Measurements from ENCODE around the gene STK39.

STK39 gene

DNA sequence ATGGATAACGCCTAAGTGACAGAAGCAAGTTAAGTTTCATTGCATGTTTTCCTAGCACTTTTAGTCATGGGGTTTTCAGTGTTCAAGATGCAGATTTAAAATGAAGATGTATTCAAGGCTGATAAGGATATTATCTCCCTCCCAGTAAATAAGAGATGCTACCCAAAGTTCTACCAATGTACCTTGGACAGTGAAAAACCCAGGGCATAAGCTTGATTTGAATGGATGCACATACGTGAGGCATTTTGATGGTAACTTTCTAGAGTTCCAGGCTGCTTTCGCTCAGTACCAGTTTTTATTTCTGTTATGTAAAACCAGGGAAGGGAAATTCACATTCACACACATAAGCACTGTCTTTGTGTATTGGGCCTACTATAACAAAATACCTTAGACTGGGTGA, 90.3 kb downstream of the STK39 start:
- DNase-seq: no peak

DNA sequence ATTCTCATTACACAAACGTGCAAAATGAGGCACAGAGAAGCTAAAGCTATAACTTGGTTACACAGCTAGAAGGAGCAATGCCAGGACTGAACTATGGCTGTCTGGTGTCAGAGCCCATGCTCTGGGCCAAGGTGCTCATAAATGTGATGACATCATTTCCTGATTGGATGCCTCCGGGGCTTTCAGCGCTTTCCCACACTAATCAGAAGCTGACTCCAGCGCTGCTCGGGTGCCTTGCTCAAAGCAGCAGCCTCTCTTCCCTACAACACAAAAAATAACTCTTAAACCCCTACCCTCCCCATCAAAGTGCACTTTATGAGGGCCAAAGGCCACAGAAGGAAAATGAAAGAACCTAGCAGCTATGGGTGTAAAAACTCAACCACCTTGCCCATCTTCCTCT, 90.7 kb downstream of the STK39 start:
- DNase-seq: no peak

DNA sequence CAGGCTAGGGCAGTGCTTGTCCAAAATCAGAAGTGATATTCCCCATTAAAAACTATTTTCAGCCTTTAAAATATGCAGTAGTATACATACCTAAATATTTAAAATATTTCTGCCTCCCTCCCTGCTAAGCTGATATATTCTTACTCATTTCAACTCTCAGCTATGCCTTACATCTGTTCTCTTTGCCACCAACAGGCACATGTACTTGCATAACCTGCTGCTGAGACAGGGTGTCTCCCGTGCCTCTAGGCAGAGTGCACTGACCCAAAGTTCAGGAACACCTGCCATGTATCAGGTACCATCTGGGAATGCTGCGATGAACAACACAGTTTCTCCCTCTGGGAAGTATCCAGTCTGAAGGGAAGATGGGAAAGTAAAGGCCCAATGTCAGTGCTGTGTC, 91.7 kb downstream of the STK39 start:
- no peak for DNase-seq

DNA sequence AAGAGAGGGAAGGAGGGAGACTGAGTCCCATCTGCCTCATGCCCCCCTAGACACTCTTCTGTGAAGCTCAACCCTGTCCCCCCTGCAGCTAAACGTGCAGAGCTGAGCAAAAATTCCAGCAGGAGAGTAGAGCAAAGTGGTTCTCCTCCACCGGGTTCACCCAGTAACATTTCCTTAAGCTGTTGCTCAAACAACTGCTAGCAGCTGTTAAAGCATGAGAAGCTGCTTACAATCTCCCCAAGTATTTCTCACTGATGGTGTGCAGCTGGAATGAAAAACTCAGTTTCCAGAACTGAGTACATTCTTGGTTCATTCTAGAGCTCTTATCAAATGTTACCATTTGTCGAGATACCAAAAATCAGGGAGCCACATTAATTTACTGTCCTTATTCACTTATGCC, 92.3 kb downstream of the STK39 start:
- no peak for DNase-seq

DNA sequence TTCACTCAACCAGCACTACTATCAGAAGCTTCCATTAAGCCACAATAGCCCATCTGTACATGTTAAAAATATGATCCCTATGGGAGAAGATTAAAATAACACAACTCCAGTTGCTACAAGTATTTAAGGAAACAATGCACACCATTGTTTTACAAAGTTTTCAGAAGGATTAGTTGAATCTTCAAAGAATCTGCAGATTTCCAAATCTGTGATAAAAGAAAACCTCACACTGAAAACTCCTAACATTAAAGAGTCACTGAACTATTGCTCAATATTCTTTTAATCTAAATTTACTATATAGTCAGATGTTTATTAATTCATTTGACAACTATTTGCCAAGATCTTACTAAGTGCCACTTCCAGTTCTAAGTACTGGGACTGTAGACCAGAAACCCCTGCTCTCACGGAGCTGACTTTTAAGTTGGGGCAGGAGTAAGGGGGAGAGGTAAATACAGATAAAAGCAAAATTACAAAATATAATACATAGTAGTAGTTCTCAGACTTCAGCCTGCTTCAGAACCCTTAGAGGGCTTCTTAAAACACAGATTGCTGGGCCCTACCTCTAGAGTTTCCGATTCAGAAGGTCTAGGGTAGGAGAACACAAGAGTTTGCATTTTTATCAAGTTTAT, 94.4 kb downstream of the STK39 start:
- DNase-seq: no peak

DNA sequence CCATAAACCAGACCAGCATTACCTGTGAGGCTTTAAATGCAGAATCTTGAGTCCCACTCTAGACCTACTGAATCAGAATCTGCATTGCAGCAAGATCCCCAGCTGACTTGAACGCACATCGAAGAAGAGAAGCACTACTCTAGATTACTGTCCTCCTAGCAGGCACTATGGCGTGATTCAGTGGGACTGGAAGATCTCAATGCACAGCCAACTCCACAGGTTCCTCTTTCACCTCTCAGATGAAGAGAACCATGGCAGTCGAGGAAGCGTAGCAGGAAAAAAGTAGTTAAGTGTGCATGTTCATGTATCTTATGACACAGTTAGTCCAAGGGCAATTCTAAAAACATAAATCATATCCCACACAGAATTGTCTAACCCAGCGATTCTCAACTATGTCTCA, 97.4 kb downstream of the STK39 start:
- DNase-seq: no peak

DNA sequence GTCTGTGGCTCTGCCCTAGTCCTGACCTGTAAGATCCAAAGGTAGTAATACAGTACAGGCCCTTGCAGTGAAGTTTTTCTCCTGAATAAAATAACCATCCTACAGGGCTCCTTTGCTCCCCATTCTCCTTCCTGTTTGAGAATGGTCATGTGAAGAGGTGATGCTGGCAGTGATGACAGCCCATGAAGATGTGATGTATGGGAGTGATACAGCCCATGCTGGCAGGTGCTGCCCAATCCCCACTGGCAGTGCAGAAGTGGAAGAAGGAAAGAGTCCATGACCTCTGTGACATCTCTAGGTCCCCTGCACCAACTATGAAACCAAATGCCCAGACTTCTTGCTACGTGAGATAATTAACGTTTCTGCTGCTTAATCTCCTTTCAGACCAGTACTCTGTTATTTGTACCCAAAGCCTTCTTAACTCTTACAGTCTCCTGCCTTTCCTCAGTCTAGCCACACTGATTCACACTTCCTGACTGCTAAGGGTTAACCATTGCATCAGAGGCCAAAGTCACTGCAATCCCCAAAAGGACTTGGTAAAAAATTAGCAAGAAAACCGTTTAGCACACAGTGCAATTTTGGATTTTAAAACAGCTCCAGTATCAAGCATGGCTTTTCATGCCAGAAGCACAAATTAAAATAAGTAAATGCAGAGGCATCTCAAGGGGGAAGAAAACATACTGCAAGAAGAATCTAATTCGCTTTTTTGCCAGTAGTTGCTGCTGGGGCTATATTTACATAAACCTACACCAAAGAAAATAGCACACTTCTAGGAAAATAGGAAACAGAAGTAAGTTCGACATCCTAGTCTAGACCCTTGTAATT, 98.0 kb downstream of the STK39 start:
- DNase-seq: no peak

DNA sequence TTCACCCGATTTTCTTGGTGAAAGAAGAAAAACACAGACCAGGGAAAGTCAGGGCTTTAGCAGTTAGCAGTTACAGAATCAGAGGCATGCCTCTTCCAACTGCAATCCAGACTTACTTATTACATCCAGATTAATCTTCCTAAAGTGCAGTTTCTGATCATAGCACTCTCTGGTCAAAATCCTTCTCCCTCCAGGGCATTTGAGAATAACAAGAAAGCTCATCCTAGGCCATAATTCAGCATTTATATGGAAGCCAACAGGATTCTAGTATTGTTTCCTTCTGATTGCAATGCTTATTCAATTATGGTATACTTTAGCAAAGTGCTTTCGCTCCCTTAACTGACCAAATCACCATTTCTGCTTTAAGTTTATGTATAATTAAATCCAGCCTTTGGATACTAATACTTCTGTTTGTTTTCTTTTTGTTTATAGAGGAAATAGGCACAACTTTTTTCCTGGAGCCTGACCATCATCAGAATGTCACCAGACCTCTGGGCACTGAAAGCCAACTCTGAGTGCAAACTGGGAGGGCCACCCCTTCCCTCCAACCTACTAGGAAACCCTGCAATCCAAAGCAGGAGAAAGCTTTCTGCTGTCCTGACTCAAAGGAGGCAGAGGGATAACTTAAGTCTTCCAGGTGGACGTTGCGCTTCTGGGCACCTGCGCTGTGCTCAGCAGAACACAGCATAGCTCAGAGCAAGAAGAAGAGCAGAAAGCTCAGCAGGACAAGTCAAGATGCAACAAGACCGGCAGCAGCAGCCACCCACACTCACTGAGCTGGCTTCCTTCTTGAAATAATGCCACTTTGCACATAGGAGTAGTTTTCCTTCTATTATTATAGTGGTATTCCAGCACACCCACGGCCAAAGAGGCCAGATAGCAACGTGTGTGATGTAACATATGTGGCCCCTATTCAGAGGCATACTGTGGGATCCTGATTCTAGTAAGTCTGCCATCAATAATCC, 99.3 kb downstream of the STK39 start:
- no peak for DNase-seq

DNA sequence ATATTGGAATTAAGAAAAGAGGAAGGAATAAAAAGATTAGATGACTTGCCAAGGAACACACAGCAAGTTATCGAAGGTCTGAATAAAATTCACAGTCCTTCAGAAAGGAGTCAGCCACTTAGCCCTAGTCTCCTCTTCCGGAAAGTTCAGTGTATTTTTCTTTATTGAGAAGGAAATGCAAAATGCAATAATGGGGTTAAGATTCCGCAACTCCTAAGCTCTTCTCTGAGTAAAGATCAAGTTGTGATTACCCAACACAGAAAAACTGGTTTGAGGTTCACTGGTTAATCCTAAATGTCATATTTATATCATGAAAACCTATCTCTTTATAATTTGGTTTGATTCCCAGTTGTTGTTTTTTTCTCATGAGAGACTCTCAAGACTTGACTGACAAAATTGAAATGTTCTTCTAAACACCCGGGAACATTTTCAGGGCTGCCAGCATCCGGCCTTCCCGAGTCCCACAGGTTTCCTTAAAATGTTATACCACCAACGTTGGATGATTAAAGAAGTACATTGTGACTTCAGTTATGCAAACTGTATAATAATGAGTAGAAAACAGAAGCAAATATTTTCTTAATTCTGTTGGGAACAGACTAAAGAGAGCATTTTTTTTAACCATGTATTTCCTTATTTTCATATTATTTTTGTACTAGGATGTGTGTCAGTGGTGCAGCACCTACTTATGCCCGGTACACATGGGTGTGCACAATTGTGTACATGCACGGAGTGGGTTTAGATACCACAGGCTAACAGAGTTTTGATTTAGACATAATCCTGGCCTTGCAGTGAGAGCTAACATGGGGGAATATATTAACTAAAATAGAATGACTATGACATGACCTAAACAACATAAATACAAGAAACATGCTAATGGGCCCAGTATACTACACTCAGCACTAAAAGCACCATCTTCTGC, 100.2 kb downstream of the STK39 start:
- DNase-seq: no peak

DNA sequence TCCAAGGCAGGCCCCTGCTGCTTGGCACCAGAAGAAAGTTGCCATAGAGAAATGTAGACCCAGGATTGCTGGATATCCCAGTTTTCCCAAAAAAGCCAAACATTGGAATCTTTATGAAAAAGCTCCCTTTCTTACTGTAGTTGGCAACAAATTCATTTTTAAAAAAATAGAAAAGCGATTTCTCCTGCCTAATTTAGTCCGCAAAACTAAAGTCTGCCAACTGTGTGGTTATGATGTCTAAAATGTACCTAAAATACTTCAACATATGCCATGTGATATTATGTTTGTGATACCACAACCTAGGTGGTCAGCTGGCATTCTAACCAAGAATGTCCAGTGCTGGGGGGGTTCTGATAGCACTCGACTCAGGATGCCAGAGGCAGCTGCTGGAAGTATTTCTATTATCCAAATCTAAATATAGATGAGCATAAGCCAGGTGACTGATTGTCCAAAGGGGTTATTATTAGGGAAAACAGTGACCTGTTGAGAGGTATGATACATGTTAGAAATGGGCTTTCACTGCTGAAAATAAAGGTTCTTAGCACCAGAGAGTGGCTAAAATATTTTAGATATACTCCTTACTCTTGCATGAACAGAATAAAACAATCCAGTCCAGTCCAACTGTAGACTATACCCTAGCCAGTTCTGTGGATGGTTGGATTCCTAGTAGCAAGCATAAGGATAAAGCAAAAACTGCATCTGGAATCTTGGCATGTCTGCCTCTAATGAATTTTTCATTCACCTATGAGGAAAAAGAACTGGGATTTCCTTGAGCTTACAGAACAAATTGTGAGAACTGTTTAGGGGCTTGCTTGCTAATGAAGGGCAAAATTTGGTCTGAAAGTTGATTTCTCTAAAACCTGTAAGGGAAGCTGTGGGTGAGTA, 101.7 kb downstream of the STK39 start:
- no peak for DNase-seq

DNA sequence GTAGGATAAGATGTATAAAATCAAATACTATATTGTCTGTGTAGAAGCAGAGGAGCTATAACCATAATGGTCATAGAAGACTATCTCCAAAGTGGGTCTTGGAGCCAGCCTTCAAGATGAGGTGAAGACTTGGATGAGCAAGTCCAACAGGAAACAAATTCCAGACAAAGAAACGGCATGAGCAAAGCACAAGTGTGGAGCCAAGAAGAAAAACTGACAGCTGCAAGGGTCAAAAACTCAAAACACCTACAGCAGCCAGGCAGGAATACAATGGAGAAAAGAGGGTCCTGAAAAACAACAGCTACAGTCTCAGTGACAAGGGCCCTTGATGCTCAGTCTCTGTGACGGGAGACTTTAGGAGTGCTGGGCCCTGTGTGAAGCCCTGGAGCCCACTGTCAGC, 102.4 kb downstream of the STK39 start:
- DNase-seq: no peak

DNA sequence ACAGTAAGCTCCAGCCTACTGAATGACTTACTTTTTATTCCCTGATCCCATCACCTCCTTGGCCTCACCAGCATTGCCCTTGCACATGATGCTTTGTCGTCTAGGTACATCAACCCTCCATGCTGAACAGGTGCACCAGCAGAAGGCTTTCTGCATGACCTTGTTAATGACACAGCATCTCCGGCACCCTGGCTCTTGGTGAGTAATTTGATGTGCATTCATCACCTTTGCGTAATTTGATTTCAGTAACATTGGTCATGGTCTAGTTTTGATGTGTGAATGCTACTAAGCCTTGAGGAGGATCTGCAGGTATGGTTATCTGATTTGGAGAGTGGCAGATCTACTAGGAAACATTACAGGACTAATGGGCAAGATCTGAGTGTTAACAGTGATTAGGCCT, 103.6 kb downstream of the STK39 start:
- DNase-seq: no peak

DNA sequence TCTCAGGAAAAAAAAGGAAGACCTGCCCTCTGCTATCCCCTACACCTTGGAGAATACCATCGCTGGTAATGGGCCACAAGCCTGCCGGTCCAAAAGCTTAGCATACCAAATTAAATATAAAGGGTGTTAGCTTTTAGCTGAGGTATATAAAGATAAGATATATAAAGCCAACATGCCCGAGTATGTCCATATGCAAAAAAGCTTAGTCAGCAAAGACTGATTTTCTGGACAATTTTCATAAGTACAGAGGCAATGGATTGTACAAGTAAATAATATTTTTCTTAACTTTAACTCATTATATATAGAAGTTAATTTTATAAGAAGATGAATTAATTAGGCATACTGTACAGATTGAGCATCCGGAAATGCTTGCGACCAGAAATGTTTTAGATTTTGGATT, 106.5 kb downstream of the STK39 start:
- no peak for DNase-seq

DNA sequence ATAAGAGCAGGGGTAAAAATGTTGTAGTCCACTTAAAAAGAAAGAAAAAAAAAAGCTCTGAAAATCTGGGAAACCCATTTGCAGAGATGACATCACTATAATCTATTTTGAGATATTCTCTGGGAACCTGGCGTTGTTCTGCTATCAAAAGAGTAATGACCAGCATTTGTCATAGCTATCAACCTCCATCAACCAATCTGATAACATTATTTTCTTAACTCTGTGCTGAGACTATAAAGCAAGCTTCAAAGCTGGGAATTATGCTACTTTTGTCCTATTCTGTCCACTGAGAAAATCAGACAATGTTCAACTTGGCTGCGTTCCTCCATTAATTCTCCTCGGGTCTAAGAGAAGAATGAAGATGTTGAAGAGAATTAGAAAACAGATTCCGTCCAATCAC, 107.5 kb downstream of the STK39 start:
- no peak for DNase-seq

DNA sequence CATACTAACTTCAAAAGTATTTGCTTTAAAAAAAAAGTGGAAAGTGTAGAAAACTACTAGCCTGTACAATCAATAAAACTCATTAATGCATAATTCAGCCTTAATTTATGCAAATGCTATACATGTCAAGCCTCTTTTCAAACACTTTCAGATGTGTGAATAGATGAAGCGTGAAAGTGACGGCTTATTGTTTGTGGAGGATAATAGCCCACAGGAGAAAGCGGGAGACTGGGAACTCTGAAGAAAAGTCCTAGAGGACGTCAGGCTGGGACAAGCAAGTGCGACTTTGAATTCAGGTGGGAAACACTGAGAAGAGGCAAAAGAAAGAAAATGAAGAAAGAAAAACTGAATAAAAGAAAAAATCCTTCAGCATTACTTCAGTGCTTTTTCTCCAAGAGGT, 108.5 kb downstream of the STK39 start:
- no peak for DNase-seq

DNA sequence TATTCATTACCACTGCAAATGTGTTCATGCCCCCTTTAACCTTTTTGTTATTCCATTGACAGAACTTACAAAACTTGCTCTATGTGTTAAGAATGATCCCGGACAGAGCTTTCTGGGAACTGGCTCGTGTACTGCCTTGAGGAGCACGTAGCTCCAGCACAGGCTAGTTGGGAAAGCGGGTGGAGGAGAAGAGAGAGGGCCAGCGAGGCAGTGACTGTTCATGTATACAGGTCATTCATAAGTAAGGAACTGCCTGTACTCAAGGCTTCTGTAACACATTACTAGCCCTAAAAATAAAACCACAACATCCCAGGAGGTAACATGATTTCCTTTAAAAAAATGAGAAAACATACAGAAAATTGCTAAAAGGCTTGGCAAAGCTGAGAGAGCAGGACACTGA, 109.0 kb downstream of the STK39 start:
- DNase-seq: no peak

DNA sequence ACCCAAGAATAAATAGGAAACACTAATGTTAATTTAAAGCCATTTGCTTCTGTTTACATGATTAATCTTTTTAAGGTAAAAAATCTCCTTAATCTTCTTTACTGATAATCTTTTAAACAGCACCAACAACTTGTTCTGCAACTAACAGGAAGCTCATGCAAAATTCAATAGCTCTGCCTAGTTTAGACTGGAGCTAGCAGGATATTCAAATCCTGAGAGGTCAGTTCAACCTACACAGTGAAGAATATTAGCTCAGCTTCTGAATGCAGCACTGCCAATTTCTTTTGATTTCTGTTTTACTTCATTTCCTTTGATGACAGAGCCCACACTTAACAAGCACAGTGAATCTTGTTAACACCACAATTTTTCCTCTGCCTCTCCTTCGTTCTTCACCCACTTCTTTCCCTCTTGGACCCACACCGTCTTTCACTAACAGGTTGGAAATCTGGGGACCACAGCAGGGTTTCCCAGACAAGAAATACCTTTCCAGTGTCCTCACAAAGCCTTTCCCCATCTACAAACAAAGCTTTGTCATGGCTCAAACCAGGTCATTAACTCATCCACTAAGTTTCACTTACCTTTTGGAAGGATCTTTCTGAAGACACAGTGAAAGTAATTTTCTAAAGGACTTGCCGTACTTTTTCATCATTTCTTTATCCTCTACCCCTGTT, 109.8 kb downstream of the STK39 start:
- no peak for DNase-seq

DNA sequence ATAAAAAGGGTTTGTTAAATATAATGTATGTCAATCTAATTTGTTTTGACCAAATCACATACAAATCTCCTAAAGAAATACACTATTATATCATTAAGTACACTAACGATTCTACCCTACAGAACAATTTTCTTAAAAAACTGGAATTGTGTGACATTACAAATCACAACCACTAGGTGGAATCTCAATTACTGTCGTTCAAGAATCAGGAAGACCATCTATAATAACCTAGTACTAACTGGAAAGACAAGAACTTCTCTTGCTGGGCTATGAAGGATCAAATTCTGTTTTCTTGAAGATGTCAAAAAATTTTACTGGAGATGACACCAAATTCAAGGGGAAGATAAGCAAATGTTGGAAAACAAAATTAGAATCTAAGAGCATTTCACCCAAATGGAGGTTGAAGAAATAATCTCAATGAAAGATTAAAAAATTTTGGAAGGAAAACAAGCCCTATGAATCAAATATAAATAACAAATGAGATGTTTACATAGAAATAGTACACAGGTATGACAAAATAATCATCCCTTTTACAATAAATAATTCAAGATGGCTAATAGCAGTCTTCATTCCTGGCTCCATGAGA, 110.9 kb downstream of the STK39 start:
- no peak for DNase-seq

DNA sequence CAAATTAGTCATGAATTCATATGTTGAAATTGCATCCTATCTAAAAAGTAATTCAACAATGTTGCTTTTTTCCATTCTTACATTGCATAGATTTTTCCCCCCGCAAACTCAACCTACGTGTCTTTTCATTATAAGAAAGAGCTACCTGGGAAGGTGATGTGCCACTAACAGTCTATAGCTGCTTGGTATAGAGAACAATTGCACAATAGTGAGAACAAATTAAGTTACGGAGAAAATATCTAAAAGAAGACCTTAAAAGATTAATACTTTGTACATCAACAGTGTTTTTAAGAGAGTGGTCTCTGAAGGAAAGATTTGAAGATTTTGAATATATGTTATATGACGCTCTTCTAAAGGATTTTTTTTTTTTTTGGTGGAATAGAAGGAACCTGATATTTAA, 111.8 kb downstream of the STK39 start:
- DNase-seq: no peak

DNA sequence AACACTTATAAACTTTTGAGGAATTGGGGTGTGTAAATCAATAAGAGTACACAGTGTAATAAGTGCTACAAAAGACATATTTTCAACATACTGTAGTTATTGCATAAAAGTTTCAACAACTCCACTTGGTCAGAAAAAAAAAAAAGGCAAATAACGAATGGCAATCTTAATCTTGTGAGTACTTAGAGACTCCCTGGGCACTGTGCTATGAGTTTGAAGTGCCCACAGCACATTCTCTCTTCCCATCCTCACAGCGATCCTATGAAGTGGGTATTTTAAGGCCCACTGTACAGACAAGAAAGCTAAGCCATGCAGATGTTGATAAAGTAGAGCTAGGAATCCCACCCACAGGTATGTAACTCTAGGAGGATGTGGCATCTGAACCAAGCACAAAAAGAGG, 112.3 kb downstream of the STK39 start:
- no peak for DNase-seq

DNA sequence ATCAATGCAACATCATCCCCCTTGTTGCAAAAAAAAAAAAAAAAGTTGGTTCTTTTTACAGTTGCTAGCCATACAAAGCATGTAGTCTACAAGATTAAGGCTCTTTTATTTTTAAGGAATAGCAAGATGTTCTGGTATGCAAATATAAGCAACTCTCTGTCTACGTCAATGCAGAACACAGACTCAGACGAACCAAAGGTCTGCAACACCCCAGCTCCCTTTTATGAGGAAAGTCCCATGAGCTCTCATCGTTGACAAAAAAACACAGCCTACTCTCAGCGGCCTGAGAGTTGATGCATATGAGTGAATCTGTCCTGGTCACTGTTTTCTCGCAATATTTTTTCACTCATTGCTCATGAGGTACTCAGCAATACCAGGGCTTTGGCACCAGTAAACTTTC, 112.9 kb downstream of the STK39 start:
- no peak for DNase-seq

Measured in stimulated activated CD4-positive, alpha-beta T cell treated with anti-CD3 and anti-CD28 coated beads, Interleukin-4, amount 100 ng/mL, for 24 hours (primary cell).